ENCODE measurements around the gene SCARB1.

Gene SCARB1

DNA sequence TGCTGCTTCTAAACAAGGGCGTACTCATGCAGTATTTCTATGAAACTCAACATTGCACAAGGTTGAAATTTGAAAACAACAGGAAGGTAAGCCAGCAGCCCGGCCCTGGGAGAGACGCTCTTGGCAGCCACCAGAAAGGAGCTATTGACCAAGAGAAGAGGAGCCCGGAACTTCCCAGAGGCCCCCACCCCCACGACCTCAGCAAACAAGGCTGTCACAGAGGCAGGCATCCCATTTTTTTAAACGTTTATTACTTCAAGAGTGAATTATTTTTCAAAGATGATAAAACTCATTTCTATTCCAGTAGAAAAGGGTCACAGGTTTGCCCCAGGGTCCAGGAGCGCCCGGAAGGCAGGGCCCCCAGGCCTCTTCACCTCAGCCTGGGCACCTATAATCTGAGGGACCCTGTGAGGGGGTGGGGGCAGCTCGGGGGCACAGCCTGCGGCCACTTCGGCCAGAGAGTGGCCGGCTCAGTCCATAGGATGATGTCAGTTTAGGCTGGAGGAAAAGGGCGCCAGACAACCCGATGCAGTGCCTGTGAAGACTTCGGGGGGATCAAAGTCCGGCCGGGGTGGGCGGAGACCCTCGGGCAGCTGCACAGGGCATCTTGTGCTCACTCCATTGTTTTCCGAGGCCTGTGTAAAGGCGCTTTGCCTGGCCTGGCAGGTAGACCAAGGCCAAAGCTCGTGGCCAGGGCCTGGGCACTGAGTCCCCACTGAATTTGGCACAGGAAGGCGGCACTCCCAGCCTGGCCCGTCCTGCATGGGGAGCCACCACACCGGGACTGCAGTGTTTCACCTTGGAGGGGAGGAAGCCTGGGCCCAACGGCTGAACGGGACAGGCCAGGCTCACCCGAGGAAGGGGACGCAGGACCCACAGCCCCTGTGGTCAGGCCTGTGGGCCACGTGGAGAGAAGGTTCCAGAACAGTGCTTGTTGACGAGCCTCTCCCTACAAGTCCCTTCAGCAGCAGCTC is 86.0 kb downstream of the SCARB1 start:
- DNase-seq (ENCODE audit: low read depth, low spot score): no peak

DNA sequence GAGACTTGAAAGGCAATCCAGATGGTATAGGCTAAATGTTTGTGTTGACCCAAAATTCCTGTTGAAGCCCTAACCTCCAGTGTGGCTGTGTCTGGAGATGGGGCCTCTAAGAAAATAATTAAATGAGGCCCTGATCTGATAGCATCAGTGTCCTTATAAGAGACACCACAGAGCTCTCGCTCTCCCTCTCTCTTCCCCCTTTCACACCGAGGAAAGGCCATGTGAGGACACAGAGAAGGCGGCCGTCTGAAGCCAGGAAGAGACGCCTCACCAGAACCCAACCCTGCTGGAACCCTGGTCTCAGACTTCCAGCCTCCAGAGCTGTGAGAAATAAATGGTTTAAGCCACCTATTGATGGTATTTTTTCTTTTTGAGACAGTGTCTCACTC is 87.5 kb downstream of the SCARB1 start:
- DNase-seq (ENCODE audit: low read depth, low spot score): no peak

DNA sequence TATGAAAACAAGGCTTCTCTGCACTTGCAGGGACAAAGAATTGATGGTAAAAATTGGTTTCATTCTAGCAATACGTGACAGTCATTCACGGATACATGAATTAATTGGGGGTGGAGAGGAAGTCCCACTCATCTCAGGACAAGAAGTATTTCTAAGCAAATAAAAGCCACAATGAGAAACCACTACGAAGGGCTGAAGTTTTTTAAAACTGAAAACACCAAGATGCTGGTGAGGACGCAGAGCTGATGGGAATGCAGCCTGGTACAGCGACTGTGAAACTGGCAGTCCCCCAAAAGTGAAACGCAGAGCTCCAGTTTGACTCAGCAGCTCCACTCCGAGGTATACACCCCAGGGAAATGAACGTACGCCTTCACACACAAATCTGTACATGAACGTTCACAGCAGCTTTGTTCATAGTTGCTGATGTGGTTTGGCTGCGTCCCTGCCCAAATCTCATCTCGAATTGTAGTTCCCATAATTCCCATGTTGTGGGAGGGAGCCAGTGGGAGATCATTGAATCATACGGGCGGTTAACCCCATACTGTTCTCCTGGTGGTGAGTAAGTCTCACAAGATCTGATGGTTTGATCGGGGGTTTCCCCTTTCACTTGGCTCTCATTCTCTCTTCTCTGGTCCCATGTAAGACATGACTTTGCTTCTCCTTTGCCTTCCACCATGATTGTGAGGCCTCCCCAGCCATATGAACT is 89.0 kb downstream of the SCARB1 start:
- DNase-seq (ENCODE audit: low read depth, low spot score): peak; percentile 45

DNA sequence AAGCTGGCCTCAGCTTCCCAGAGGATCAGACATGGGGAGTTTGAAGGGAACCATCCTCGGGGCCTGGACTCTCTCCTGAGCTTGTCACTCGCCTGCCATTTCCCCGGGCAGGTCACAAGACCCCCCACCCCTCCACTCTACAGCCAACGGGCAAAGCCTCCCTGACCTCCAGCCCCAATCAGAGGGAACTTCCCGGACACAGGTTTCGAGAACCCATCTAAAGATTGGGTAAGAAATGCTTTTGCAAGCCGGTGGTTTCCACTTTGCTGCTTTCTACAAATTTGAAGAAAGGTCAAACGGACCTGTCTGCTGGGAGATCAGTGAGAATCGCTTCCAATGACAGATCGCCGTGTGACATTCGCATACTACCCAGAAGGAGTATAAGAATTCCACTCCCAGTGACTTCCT is 89.6 kb downstream of the SCARB1 start:
- DNase-seq (ENCODE audit: low read depth, low spot score): no peak

DNA sequence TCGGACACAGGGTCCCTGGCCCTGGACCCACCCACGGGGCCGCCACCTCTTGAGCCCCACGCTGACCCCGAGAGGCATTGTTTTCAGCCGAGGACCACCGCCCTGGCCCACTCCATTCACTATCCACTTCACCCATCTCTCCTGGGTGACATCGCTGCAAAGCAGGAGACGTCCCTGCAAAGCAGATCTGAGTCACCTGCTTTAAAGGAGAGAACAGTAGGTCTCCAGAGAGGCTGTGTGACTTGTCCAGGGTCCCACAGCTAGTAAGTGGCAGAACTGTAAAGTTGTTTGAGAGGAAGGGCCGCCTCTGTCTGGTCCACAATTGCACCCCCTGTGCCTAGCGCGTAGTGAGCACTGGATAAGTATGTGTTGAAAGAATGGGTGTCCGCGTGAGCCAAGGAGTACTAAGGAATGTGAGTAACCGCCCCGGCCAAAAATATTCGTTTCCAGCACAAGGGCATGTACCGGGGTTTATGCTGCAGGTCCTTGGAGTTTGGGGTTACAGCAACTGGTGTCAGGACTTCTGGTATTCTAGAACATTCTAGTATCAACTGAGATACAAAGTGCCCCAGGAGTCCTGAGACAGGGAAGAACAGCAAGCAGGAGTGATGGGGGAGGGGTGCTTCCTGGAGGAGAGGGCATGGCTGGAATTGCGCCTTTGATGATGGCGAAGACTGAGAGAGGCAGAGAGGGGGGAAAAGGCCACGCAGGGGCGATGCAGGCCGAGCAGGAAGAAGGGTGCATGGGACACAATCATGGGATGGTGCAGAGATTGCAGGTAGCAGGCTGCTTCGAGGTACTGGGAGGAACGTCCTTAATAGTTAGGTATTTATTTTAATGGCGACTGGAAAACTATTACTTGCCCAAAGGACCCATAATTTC is 91.1 kb downstream of the SCARB1 start:
- DNase-seq (ENCODE audit: low read depth, low spot score): no peak

DNA sequence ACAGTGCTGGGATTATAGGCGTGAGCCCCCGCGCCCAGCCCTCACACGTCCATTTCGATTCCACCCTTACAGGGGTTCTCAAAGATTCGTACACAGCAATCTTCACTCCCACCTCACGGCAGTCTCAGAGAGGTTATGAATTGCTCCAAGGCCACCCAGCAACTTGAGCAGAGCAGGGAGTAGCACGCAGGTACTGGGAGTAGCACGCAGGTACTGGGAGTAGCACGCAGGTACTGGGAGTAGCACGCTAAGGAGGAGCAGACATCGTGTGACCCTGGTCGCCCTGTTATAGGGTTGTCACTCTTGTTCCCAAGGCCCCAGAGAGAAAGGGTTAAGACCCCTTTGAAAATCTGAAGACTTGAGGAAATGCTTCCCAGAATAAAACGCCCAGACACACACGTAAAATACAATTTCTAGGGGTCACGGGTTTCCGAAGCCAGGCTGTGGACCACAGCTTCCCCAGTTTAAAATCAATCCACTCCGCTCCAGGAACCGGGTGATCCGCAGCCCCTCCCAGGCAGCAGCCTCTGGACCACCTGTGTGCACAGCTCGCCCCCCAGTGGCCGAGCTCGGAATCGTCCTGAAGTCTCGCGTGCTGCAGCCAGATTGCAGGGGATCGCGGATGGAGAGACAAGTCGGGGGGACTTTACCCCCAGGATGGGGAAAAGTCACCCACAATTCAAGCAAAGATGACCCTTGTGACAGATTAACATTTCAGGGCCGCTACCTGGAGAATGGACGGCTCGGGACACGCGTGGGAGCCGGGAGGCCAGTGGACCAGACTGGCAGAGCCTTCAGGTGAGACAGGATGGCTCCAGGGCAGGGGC is 92.0 kb downstream of the SCARB1 start:
- DNase-seq (ENCODE audit: low read depth, low spot score): peak; percentile 68

DNA sequence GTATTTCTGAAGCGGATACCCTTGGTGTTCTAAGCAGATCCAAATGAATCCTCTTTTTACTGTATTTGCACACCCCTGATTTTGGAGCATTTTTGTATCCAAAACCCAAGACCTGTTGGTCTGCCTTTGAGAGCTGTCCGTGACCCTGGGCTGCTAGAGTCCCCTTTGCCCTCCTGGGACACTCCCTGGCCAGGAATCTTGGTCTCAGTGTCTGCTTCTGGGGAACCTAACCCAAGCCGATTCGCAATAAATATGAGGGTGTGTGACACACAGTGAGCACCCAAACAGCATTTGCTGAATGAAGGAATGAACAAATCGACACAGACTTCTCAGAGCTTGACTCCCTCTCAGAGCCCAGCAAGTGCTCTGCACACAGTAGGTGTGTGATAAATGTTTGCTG is 92.9 kb downstream of the SCARB1 start:
- DNase-seq (ENCODE audit: low read depth, low spot score): no peak

DNA sequence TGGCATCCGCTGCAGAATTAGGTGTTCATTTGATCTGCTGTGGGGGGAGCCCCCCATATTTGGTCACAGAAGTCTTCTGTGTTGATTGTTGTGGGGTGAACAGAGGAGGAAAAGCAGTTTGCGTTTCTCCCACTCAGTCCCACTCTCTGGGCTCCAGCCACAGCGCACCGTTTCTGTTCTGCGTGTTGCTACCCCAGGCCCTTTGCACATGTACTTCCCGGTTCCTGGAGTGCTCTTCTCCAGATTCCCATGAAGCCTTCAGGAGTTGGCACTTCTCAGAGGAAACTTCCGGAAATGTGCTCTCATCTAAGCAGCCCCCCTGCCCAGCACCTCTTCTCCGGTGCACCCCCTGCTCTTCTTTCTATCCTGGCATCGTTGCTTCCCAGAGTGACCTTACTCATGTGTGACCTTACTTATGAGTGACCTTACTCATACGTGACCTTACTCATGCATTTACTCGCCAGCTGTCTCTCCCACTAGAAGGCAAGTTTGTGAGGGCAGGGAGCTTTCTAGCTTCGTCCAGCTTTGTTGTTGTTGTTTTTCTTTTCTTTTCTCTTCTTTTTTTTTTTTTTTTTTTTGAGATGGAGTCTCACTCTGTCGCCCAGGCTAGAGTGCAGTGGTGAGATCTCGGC is 93.7 kb downstream of the SCARB1 start:
- DNase-seq (ENCODE audit: low read depth, low spot score): no peak

DNA sequence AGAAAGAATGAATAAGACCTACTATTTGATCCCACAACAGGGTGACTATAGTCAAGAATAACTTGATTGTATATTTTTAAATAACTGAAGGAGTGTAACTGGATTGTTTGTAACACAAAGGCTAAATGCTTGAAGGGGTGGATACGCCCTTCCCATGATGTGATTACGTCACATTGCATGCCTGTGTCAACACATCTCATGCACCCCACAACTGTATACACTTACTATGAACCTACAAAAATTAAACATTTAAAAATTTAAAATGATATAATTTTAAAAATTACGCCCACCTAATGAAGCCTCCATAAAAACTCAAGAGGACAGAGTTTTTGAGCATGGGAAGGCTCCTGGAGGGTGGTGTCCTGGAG is 94.5 kb downstream of the SCARB1 start:
- DNase-seq (ENCODE audit: low read depth, low spot score): no peak

DNA sequence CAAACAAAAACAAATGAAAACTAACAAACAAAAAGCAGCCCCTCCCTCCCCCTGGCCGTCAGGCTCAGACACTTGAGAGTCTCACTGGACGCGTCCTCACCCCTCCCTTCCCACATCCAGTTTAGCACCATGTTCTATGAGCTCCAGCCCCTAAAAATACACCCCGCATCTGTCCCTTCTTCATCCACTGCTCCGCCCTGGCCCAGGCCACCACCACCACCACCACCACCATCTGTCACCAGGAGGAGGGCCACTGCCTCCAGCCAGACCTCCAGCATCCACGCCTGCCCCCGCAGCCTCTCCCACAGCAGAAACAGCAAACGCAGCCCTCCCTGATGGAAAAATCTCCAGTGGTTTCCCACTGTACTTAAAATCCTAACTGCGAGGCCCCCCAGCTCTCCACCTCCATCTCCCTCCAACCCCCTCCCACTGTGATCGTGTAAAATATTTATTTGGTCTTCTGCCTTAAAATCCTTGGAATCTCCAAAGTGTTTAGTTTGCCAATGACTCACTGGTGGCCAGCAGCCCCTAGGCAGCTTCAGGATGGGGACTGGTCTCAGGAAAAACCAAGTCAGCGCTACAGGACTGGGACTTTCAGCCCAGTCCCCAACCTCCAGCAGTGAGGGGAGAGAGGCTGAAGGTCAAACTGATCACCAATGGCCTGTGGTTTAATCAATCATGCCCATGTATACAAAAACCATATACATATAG is 95.1 kb downstream of the SCARB1 start:
- no peak for DNase-seq (ENCODE audit: low read depth, low spot score)

DNA sequence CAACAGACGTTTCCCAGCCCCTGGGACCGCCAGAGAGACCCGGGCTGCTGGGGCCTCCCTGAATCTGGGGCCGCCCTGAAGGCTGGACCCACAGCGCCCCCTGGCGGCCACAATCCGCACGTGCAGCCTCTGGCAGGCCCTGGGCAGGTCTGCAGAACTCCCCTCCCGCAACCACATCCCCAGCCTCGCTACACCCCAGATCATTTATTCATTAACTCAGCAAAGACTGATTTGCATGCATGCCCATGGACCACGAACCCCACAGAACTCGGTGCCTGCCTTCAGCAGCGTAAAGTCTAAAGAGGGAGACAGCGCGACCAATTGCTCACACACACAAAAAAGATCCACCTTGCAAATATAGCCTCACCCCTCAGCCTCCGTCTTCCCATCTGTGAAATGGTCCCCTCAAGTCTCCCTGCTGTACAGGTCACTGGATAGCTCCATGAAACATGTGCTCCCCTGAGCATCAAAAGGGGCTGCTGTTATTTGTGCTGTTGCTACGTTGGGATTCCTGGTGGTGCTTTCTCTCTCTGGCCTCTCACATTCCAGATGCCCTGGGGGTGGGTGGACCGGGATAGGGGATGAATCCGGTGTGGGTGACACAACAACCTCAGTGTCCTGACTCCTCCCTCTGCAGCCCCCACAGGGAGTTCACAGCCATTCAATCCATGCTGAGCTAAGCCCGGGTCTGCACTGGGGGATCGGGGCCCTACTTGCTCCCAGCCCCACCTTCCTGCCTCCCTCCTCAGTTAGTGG is 96.4 kb downstream of the SCARB1 start:
- DNase-seq (ENCODE audit: low read depth, low spot score): peak; percentile 67

DNA sequence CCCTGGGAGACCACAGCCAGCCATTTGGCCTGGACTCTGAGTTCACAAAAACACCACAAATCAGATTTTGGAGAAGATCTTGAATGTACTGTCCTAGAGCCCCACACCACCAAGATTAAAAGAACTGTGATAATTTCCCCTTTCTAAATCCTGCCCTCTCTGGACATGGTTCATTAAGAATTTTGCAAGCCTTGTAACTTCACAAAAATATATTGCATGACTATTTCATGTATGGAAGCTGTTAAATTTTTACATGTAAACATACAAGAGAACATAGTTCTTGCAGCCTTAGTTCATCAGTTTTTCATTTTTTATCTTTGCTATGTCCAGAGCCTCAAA is 97.0 kb downstream of the SCARB1 start:
- DNase-seq (ENCODE audit: low read depth, low spot score): no peak

DNA sequence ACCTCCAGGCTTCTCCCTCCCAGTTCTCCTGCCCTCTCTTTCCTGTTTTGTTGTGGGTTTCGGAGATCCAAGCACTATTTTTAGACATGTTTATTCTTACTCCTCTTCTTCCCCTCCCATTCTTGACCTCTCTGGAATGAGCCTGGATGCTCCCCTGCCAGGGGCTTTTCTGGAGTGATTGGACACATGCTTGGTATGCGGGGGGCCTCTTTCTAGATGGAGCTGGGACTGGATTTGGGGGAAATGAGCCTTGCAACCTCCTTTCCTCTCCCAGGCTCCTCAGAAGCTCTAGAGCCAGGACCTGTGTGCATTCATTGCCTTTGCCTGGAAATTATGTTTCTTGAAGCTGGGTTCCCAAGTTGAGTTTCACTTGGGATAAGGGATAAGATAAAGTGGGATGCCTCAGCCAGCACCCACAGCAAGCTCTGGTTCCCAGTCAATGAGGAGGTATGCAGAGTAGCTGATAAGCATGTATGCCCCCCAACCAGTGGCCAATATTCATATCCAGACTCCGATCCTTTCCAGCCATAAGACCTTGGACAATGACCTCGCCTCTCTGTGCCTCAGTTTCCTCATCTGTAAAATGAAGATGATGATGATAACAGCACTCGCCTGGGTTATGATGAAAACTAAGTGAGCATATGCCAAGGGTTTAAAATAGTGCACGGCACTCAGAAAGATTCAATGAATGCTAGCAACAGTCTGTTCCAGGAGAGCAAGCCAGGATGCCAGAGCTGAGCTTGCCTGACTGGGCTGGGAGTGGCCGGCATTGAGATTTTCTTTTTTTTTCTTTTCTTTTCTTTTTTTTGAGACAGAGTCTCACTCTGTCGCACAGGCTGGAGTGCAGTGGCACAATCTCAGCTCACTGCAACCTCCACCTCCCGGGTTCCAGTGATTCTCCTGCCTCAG is 97.8 kb downstream of the SCARB1 start:
- DNase-seq (ENCODE audit: low read depth, low spot score): no peak

DNA sequence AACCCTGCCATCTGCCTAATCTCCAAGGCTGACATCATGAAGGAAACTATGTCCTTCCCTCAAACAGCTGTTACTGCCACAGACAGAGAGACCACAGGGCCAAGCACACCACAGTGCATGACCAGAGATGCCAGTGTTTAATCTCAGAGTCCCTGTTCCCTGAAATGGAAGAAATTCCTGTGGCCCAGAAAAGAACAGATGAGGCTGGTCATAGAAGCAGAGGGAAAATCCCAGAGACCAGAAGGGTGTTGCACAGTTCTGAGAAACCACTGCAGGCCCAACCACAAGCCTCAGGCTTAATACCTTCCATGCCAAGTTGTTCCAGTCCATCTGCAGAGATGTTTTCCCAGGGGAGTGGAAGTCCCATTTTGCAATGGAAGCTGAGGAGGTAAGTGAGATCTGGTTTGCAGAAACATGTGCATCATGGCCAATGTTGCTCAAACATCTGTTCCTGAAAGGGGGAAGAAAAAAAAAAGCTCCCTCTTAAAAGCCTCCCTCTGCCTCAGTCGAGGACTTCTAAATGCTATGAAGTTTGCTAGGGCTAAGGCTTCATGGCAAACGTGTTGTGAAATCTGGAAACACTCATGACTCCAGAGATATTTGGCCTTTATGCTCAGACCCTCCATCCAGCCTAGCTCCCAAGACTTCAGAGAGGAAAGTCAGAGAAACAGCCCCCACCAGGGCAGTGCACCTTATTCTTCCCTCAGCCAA is 98.6 kb downstream of the SCARB1 start:
- DNase-seq (ENCODE audit: low read depth, low spot score): no peak

DNA sequence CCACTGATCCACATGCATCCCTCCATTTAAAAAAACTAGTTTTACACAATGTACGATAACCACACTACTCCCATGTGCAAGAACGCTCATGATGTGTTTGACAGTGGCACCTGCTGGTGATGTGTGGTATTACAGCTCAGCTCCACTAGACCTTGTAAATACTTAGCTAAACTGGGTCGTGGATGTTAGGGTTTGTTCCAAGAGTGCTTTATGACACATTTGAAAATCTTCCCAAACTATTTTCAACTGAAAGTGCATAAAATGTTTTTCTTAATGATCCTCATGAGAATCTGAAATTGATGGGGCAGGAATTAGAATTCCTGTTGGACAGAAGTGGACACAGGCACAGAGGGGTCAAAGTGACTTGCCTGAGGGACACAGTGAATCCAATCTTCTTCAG is 99.2 kb downstream of the SCARB1 start:
- DNase-seq (ENCODE audit: low read depth, low spot score): no peak

DNA sequence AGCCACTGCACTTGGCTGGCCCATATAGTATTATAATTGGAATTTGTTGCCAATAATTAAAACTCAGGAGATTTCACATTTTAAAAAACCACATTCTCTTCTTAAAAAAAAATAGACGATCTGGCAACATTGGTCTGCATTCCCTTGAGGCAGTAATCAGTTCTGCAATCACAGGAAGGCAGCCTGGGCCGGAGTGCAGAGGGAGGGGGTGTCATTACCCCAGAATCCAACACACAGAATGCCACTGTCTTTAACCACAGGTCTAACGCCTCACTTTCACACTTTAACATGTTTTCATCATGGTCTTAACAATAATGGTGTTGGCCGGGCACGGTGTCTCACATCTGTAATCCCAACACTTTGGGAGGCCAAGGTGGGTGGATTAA is 100.1 kb downstream of the SCARB1 start:
- no peak for DNase-seq (ENCODE audit: low read depth, low spot score)

DNA sequence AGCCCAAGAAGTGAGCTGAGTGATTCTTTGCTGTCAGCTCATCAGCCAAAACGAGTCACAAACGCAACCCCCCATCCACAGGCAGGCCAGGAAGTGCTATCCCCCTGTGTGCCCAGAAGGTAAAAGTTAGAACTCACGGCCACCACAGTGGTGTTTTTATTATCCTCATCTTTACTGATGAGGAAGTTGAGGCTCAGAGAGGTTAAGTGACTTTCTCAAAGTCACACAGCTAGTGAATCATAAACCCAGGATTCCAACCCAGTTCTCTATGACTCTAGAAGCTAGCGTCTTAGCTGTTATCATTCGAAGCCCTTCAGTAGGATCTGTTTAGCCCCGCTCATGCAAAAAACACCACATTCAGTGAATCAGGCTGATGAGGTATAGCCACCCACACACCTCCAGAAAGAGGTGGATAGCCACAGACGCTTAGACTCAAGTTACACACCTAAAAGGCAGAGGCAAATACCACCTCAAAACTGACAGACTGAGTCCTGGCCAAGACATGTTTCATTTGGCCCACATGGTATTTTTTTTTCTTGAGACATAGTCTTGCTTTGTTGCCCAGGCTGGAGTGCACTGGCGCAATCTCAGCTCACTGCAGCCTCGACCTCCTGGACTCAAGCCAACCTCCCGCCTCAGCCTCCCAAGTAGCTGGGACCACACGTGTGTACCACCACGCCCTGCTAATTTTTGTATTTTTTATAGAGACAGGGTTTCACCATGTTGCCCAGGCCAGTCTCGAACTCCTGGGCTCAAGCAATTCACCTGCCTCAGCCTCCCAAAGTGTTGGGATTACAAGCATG is 100.7 kb downstream of the SCARB1 start:
- DNase-seq (ENCODE audit: low read depth, low spot score): no peak

Data from activated CD4-positive, CD25-positive, alpha-beta regulatory T cell treated with anti-CD3 and anti-CD28 coated beads, Interleukin-2, amount 50 U/mL, for 16 hours (primary cell).